NCI-H524 treated with DMSO at 0.1 percent for 48 hours (cell line): ENCODE data around the gene UBALD2.
"Not testable (repeated sequence)": the region's sequence is repeated elsewhere in the genome, so short reads cannot be mapped to it uniquely, and the experiment has no call there.

ENCODE experiments used
- DNase-seq: peaks from one replicate; lab custom pipeline; 2025; lab: John Stamatoyannopoulos, UW

Gene UBALD2

DNA sequence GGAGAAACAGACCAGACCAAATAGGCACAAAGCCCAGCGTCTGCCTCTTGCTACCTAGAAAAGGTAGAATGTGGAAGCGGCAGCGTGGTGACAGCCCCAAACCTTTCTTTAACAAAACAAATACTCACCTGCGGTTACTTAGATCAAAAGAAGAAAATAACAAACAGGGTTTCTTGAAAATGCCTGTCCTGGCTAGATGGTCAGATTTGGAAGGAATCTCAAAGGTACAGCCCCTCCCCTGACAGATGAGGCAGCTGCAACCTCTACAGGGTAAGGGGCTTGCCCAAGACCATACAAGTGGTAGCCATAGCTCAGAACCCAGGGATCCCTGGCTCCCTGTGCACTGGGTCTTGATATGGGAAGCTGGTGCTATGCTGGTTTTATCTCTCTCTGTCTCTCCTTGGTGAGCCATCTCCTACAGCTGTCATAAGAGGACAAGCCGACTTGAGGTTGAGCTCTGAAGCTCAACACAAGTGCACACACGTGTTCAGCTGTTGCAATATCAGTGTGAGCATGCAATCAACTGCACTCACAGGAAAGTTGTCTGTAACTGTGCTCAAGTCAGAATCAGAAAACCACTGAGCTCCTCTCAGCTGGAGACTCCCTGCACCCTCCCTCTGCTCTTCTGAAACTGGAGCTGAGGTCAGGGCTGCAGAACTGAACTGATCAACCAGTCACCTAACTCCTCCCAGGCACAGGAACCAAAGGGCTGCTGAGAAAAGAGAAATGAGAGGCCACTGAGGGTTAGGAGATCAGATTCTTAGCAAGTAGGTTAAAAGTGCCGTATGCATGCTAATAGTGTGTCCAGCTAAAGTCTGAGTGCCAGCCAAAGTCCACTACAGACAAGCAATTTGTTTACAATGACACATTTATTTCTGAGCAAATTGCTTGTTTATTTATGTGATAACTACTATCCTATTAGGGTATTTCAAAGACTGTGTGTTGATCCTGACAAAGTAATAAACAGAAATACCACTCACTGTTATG is 18.8 kb upstream of the UBALD2 start:
- DNase-seq = no peak

DNA sequence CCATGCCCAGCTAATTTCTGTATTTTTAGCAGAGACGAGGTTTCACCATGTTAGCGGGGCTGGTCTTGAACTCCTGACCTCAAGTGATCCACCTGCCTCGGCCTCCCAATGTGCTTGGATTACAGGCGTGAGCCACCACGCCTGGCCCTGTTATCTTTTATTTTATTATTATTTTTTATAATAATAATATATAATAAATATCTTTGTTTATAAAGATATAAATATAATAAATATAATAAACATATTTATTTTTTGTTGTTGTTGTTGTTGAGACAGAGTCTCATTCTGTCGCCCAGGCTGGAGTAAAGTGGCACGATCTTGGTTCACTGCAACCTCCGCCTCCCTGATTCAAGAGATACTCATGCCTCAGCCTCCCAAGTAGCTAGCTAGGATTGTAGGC is 17.8 kb upstream of the UBALD2 start:
- no peak for DNase-seq

DNA sequence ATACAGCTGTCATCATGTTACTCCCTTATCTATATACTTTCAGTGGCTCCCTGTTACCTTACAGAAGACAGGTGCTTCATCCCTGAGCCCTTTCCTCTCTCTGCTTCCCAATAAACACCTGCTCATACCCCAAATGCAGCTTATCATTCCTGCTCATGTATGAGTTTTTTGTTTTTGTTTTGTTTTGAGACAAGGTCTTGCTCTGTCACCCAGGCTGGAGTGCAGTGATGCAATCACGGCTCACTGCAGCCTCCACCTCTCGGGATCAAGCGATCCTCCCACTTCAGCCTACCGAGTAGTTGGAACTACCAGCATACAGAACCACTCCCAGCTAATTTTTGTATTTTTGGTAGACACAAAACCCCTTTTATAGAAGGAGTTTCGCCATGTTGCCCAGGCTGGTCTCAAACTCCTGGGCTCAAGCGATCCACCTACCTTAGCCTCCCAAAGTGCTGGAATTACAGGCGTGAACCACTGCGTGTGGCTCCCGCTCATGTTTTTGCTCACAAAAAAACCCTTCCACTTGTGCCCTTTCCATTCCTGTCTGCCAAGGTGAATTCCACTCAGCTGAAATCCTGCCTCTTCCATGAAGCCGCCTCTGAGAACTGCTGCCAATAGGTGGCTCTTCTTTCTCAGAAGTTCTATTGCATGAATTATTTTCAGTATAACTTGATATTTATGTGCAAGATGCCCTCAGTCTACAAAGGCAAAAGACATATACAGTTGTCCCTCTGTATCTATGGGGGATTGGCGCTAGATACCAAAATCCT is 16.9 kb upstream of the UBALD2 start:
- no peak for DNase-seq

DNA sequence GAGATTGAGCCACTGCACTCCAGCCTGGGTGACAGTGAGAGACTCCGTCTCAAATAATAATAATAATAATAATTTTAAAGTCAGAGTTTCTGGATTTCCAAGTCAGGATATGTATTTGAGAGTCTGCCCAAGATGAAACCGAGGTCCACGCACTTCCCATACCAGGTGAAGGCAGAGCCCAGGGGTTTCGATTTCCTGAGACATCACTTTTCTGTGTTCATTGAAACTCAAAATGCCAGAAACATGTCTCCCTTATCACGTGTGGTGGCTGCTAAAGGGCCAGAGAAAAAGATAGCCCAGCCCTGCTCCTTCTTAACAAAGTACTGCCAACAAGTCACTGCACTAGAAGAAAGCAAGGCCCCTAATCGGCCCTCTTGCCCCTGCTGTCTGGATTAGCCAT is 15.0 kb upstream of the UBALD2 start:
- no peak for DNase-seq

DNA sequence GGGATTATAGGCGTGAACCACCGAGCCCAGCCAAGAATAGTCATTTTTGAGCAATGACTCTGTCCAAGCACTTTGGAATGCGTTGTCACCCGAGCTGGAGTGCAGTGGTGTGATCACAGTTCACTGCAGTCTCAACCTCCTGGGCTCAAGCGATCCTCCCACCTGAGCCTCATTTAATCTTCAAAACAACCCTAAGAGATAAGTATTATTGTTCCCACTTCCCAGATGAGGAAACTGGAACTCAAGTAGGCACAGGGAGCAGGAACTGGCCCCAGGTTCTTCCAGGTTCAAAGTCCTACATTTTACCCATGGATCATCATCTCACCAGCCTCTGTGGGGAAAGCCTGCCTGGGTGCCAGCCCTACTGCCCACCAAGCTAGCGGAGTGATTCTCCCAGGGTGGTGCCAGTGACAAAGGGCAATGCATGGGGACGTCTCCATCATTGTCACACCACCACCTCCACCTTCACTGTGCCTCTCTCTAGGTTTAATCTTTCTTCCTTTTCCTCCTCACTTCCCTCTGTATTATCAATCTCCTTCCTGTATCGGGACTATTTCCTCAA is 13.6 kb upstream of the UBALD2 start:
- no peak for DNase-seq

DNA sequence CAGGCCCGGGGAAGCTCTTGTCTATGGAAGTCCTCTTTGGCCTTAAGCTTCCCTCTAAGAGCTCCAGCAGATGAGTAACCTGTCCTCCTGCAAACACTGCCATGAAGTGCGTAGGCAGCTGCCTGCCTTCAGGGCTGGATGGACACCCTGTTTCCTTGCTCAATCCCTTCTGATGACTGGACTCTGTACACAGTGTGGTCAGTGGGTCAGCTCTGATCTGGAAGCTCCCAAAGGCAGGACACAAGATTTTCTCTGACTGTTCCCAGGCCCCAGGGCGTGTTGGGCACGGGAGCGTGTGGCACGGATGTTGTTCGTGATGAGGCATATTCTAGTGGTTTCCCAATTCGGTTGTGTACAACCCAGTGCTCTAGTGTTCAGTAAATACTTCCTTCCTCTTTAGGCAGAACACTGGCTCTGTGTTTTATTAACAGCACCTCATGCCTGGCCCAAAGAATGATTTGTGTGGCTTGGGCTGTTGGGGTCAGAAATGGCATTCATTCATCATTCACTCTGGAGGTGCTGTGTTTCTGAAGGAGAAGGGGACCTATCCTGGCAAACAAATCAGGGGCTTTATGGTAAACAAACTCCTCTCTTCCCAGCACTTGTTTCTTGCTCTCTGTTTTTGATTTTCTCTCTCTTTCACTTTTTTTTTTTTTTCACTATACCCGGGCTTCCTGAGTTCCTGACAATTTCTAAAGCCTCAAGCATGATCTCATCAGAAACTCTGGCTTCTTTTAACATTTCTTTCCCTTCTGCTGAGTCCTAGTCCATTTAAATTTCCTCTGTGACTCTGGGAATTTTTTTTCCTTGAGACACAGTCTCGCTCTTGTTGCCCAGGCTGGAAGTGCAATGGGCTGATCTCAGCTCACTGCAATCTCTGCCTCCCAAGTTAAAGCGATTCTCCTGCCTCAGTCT is 12.9 kb upstream of the UBALD2 start:
- DNase-seq = no peak

DNA sequence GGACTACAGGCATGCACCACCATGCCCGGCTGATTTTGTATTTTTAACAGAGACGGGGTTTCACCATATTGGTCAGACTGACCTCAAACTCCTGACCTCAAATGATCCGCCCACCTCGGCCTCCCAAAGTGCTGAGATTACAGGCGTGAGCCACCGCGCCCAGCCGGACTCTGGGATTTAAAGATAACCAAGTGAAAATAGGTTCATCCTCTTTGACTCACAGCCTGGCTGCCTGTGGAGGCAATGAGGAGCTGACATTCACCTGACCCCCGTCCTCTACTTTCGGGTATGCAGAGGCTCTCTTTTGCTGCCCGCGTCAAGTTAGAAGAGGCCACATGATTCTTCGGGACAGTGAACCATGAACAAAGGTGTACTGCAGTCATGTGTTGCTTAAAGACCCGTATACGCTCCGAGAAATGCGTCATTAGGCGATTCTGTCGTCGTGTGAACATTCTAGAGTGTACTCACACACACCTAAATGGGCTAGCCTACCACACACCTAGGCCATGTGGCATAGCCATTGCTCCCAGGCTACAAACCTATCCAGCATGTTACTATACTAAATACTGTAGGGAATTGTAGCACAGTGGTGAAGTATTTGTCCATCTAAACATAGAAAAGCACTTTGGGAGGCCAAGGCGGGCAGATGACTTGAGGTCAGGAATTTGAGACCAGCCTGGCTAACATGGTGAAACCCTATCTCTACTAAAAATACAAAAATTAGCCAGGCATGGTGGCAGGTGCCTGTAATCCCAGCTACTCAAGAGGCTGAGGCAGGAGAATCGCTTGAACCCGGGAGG is 12.0 kb upstream of the UBALD2 start:
- DNase-seq = not testable (repeated sequence)

DNA sequence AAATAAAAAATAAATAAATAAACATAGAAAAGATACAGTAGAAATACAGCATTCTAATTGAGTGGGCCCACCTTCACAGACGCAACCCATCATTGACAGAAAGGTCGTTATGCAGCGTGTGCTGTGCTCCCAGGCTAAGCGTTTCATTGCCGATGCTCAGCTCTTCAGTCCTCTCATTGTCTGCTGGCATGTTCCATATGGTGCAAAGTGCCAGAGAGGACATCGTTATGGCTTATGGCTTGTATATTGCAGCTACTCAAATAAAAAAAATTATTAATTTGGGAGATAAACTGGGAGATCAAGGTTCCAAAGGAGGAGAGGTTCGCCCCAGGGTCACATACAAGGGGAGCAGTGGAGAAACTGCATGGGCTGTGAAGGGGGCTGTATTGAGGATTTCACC is 11.3 kb upstream of the UBALD2 start:
- DNase-seq = no peak

DNA sequence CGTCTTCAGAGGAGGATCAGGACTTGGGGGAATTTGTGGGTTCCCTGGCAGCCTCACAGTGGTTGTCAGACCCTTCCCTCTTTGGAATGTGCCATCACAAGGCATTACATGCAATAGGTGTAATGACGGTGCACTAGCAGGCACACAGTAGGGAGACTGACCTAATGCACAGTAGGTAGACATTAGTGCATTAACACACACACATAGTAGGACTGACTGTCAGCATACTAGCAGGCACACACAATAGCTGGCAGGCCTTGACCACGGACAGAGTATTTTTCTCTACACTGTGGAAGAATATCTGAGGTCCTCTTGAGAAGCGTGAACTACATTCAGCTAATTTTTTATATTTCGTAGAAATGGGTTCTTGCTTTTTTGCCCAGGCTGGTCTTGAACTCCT is 10.9 kb upstream of the UBALD2 start:
- DNase-seq = no peak

DNA sequence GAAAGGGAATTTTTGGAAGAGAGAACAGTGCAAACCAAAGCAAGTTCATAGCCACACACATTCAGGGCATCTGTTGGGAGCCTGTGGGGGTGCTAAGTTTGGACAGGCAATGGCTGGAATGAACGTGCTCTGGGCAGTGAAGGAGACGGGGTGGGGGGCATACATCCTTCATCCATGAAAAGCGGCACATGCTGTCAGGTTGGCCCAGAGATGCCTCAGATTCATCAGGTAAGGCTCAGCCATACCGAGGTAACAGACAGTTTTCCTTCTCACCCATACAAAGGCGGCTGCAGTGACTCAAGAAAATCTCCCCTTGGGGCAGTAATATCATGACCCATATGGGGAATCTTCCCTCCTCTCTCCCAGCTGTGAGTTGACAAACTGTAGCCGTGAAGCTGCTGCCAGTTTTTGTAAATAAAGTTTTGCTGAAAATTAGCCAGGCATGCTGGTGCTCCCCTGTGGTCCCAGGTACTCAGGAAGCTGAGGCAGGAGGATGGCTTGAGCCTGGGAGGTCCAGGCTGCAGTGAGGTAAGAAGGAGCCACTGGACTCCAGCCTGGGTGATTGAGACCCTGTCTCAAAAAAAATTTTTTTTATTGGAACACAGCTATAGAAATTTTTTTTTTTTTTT is 9.2 kb upstream of the UBALD2 start:
- DNase-seq = no peak

DNA sequence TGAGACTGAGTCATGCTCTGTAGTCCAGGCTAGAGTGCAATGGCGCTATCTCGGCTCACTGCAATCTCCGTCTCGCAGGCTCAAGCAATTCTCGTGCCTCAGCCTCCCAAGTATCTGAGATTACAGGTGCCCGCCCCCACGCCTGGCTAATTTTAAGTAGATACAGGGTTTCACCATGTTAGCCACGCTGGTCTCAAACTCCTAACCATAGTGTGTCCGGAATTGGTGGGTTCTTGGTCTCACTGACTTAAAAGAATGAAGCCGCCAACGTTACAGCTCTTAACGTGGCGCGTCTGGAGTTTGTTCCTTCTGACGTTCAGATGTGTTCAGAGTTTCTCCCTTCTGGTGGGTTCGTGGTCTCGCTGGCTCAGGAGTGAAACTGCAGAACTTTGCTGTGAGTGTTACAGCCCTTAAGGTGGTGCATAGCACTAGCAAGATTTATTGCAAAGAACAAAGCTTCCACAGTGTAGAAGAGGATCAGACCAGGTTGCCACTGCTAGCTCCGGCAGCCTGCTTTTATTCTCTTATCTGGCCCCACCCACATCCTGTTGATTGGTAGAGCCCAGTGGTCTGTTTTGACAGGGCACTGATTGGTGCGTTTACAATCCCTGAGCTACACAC is 8.6 kb upstream of the UBALD2 start:
- not testable (repeated sequence) for DNase-seq

DNA sequence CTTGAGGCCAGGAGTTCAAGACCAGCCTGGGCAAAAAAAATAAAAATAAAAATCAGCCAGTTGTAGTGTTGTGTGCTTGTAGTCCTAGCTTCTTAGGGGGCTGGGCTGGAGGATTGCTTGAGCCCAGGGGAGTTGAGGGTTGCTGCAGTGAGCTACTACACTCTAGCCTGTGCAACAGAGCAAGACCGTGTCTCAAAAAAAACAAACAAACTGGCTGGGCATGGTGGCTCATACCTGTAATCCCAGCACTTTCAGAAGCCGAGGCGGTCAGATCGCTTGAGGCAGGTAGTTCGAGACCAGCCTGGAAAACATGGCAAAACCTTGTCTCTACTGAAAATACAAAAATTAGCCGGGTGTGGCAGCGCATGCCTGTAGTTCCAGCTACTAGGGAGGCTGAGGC is 4.9 kb upstream of the UBALD2 start:
- no peak for DNase-seq

DNA sequence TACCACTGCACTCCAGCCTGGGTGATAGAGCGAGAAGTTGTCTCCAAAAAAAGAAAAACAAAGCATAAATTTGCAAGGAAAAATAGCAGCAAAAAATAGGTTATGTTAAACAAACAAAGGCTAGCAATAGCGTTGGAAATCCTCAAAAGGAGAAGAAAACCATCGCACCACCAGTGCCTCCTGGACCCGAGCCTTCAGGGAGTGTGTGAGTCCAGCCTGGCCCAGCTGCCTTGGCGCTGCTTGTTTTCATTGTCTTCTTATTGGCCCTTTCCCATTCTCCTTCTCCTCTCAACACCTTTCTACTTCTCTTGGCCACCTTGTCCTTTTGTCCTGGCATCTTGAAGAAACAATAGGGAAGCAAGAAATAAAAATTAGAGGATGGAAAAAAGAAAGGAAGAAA is 4.5 kb upstream of the UBALD2 start:
- no peak for DNase-seq

DNA sequence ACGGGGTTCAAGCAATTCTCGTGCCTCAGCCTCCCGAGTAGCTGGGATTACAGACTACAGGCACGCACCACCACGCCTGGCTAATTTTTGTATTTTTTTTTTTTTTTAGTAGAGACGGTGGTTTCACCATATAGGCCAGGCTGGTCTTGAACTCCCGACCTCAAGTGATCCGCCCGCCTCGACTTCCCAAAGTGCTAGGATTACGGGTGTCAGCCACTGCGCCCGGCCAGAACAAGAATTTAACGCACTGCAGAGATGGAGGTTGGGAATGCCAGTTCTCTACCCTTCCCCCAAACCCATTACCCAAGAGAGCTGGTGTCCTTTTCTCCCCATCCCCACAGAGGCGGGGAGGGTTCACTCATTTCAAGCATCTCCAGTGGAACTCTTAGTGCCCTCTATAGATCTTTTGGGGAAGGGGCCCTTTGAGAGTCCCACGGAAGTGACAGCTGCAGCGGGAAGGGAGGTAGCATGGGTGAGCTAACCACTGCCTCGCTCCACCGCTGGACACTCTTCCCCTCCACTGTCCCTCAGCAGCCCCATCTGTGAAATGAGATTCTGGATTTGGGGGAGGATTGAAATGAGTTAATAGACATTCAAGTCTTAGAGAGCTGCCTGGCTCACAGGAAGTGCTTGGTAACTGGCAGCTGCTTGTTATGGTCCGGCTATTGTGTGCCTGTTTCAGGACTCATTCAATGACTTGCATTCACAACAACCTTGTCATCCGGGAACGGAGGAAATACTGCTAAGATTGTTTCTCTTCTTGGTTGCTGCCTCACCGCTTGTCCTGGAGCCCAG is 3.5 kb upstream of the UBALD2 start:
- DNase-seq = no peak

DNA sequence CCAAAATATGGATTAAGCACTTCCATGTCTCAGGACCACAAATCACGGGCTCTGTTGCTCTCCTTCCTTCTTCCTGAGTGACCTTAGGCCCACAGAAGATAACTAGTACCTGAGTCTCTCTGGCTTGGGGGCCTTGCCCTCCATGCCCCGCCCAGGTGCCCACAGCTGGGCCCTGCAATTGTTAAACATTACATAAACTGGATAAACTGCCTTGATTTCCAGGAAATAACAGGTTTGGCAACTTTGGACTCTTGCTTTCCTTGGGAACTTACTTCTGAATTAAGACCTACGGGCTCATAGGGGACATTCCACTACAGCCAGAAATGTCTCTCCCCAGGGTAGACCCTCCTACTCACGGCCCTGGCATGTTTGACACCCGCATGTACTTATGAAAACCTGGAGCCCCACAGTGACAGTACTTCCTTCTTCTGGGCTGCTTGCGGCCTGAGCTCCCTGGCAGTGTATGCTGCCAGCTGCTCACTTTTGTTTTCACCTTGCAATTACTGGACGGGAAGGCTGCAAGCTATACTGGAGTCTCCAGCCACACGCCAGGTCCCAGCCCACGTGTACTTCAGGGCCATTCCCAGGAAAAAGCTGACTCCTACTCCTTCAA is 2.3 kb upstream of the UBALD2 start:
- DNase-seq = no peak

DNA sequence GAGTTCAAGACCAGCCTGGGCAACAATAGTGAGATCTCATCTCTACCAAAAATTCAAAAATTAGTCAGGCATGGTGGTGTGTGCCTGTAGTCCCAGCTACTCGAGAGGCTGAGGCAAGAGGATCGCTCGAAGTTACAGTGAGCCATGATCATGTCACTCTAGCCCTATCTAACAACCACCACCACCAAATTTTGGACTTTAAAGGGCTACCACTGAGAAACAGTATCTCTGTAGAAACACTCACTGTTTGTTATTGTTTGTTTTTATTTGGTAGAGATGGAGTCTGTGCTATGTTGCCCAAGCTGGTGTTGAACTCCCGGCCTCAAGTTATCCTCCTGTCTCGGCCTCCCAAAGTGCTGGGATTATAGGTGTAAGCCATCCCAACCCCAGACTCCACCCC is 1.3 kb upstream of the UBALD2 start:
- DNase-seq = no peak

DNA sequence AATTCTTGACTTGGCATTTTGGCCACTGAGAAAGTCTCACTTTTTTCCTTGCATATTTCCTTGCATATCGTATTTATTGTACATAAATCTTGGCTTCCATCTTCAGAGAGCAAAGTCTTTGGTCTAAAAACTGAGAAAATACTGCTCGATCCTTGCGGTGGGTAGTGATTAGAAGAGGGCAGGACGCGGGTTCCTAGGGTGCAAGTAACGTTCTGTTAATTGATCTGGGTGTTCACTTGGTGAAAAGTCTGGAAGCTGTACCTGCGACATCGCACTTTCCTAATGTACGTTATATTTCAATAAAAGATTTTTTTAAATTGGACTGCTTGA is 758 bp upstream of the UBALD2 start:
- no peak for DNase-seq

DNA sequence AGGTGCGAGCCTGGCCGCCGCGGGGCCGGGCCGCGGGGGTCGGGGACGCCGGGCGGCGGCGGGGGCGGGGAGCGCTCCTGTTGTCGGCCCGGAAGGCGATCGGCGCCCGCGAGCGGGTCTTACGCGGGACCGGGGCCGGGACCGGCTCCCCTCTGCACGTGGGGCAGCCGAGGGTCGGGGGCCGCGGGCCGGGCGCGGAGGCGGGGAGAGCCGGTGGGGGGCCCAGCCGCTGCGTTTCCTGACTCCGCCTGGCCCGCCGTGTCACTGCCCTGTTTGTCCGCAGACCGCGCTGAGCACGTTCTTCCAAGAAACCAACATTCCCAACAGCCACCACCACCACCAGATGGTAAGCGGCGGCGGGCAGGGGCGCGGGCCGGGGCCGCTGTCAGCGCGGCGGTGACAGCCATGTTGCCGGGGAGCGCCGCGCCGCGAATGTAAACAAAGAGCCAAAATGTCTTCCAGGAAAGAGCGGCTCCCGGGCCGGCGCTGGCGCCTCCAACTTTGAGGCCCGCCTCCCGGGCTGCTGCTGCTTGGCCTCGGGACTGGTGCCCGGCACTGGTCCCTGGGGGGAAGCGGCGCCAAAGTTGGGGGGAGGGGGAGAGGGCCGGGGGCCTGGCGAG is 586 bp downstream of the UBALD2 start:
- DNase-seq = no peak
